ENCODE results near the gene DLG1.

Gene DLG1

DNA sequence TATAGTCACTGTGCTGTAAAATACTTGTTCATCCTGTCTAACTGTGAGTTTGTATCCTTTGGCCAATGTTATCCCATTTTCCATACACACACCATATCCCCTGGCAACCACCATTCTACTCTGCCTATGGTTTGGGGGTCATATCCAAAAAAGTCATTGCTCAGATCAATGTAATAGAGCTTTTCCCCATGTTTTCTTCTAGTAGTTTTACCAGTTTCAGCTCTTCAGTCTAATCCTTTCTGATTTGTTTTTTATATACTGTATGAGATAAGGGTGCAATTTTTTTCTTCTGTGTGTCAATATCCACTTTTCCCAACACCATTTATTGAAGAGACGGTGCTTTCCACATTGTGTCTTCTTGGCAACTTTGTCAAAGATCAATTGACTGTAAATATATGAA is 14.0 kb upstream of the DLG1 start:
- Histone ChIP-seq H3K9me3 (ENCODE audit: control insufficient read depth, low read depth, low read length) (no peaks in the 10 kb centered on the region), H3K4me3 (ENCODE audit: low read length) (no peak overlapping the region), H3K4me1 (ENCODE audit: control insufficient read depth, low read depth, low read length) (peaks cover 11% of the 10 kb centered on the region), H3K27me3 (ENCODE audit: control insufficient read depth, insufficient read depth, low read length) (no peaks in the 10 kb centered on the region), H3K27ac (ENCODE audit: low read length) (no peak overlapping the region), H3K9ac (ENCODE audit: low read length) (no peak overlapping the region), H3K36me3 (ENCODE audit: control insufficient read depth, low read depth, low read length) (no peaks in the 10 kb centered on the region)

DNA sequence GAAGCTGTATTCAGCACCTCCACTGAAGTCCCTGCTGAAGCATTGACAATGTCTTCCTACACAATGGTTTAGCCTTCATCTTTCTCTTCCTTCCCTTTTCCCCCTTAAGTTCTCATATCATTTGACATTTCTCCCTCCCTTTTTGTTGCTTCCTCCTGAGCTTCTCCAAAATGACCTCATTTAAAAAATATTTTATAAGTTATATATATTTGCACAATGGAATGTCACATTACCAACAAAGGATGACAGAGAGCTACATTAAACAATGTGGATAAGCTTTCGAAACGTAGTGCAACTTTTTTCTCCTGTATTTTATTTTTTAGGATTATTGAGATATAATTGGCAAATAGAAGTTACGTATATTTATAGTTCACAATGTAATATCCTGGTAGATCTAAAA is 13.2 kb upstream of the DLG1 start:
- no peaks in the 10 kb centered on the region for H3K36me3 ChIP-seq (ENCODE audit: control insufficient read depth, low read depth, low read length)
- H3K4me1 ChIP-seq (ENCODE audit: control insufficient read depth, low read depth, low read length): peaks cover 11% of the 10 kb centered on the region
- no peak overlapping the region for H3K4me3 ChIP-seq (ENCODE audit: low read length)
- H3K27ac ChIP-seq (ENCODE audit: low read length): no peak overlapping the region
- no peak overlapping the region for H3K9ac ChIP-seq (ENCODE audit: low read length)
- H3K27me3 ChIP-seq (ENCODE audit: control insufficient read depth, insufficient read depth, low read length): no peaks in the 10 kb centered on the region
- H3K9me3 ChIP-seq (ENCODE audit: control insufficient read depth, low read depth, low read length): no peaks in the 10 kb centered on the region

DNA sequence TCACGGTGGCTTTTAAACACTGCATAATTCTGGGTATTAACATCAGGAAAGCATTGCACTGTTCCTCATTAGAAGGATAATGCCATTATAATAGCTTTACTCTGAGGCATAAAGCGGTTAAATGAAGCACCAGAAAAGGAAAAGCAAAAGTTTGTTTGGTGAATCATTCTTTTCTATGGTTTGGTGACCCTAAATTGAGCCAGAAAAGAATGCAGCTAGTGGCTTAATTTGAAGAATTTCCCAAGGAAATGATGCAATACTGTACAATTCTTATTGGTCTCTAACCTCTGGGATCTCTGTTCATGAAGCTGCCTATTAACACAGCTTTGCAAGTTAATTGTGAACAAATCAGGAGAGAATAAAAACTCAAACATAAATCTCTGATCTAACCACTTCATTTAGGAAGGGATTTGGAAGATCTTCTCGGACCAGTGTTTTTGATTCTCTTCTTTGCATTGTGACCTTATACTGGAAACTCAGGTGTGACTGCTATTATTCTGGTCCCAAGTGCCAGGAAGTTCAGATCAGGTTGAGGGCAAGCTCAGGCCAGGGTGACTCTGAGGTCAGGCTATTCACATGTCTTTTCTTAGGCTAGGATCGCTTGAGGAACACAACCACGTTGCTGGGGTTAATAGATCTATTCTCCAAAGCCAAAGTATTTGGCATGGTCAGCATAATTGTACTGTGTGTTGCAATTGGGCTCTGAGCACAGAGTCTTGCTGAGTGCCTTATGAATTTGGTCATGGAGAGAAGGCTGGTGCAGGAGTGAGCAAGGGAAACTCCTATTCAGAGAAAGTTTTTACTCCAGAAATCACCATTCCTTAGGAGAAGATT is 11.3 kb upstream of the DLG1 start:
- no peak overlapping the region for H3K9ac ChIP-seq (ENCODE audit: low read length)
- H3K27me3 ChIP-seq (ENCODE audit: control insufficient read depth, insufficient read depth, low read length): no peaks in the 10 kb centered on the region
- no peak overlapping the region for H3K27ac ChIP-seq (ENCODE audit: low read length)
- H3K36me3 ChIP-seq (ENCODE audit: control insufficient read depth, low read depth, low read length): no peaks in the 10 kb centered on the region
- H3K4me3 ChIP-seq (ENCODE audit: low read length): no peak overlapping the region
- H3K4me1 ChIP-seq (ENCODE audit: control insufficient read depth, low read depth, low read length): peaks cover 11% of the 10 kb centered on the region
- H3K9me3 ChIP-seq (ENCODE audit: control insufficient read depth, low read depth, low read length): no peaks in the 10 kb centered on the region

DNA sequence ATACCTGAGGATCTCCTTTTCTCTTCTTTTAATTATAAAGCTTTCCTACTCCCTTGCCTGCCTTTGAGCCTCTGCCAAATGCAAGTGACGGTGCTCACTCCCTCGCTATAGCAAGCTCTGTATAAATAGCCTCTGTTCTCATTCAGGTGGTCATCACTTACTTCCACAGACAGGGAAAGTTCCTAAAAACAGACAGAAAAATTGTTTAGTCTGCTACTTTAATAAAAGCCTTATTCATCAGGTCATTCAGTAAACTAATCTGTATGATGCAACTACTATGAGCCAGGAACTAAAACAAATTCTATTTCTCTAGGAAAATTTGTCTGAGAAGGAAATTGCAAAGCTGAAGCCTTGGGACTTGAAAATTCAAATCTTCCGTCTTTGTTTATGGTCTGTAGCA is 10.2 kb upstream of the DLG1 start:
- Histone ChIP-seq H3K9ac (ENCODE audit: low read length) (no peak overlapping the region), H3K27me3 (ENCODE audit: control insufficient read depth, insufficient read depth, low read length) (no peaks in the 10 kb centered on the region), H3K4me3 (ENCODE audit: low read length) (no peak overlapping the region), H3K4me1 (ENCODE audit: control insufficient read depth, low read depth, low read length) (peaks cover 20% of the 10 kb centered on the region), H3K9me3 (ENCODE audit: control insufficient read depth, low read depth, low read length) (no peaks in the 10 kb centered on the region), H3K36me3 (ENCODE audit: control insufficient read depth, low read depth, low read length) (no peaks in the 10 kb centered on the region), H3K27ac (ENCODE audit: low read length) (no peak overlapping the region)

DNA sequence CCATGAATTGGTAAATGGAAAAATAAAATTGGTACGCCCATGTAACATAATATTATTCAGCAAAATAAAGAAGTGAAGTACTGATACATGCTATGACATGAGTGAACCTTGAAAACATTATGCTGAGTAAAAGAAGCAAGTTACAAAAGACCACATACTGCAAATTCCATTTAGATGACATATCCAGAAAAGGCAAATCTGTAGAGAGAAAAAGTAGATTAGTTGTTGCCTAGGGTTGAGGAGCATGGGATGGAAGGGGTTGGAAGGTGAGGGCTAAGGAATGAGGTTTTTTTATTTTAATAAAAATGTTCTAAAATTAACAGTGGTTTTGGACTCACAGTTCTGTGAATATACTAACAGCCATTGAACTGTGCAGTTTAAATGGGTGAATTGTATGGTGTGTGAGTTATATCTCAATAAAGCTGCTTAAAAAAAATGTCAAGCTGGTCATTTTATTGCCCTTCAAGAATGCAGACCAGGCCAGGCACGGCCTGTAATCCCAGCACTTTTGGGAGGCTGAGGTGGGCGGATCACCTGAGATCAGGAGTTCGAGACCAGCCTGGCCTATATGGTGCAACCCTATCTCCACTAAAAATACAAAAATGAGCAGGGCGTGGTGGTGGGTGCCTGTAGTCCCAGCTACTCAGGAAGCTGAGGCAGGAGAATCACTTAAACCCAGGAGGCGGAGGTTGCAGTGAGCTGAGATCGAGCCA is 8.1 kb upstream of the DLG1 start:
- Histone ChIP-seq H3K9ac (ENCODE audit: low read length) (no peak overlapping the region), H3K36me3 (ENCODE audit: control insufficient read depth, low read depth, low read length) (no peaks in the 10 kb centered on the region), H3K4me3 (ENCODE audit: low read length) (no peak overlapping the region), H3K9me3 (ENCODE audit: control insufficient read depth, low read depth, low read length) (no peaks in the 10 kb centered on the region), H3K27ac (ENCODE audit: low read length) (no peak overlapping the region), H3K4me1 (ENCODE audit: control insufficient read depth, low read depth, low read length) (peaks cover 20% of the 10 kb centered on the region), H3K27me3 (ENCODE audit: control insufficient read depth, insufficient read depth, low read length) (no peaks in the 10 kb centered on the region)

DNA sequence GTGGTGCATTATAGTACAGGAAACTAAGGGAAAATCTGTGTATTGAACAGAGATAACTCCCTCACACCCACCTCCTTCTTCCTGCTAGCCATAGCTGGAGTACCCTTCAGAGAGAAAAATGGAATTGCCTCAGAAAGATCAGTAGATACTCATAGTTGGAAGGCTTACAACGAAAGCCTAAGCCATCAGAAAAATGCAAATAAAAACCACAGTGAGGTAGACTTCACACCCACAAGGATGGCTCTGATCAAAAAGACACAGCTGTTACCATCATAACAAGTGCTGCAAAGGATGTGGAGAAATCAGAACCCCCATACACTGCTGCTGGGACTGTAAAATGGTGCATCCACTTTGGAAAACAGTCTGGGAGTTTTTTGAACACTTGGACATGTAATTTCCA is 7.4 kb upstream of the DLG1 start:
- Histone ChIP-seq H3K9me3 (ENCODE audit: control insufficient read depth, low read depth, low read length) (no peaks in the 10 kb centered on the region), H3K36me3 (ENCODE audit: control insufficient read depth, low read depth, low read length) (no peaks in the 10 kb centered on the region), H3K27me3 (ENCODE audit: control insufficient read depth, insufficient read depth, low read length) (no peaks in the 10 kb centered on the region), H3K9ac (ENCODE audit: low read length) (no peak overlapping the region), H3K4me3 (ENCODE audit: low read length) (no peak overlapping the region), H3K4me1 (ENCODE audit: control insufficient read depth, low read depth, low read length) (peaks cover 20% of the 10 kb centered on the region), H3K27ac (ENCODE audit: low read length) (no peak overlapping the region)

DNA sequence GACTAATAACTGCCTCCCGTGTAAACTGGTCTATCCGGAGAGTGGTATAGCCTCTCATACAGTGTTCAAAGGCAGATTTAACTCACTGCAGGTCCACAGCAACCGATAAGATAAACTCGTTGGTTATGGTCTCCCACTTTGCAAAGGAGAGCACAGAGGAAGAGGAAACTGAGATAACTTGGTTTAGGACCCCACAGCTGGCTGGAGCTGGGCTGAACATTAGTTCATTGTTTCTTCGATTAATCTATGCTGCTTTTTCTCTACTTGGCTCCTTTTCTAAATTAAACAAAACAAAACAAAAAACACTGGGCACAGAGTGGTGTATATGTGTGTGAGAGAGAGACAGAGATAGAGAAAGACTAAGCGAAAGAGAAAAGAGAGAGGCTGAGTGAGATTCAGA is 5.0 kb upstream of the DLG1 start:
- H3K4me3 ChIP-seq (ENCODE audit: low read length): no peak overlapping the region
- no peaks in the 10 kb centered on the region for H3K36me3 ChIP-seq (ENCODE audit: control insufficient read depth, low read depth, low read length)
- H3K27me3 ChIP-seq (ENCODE audit: control insufficient read depth, insufficient read depth, low read length): peaks cover 15% of the 10 kb centered on the region
- no peak overlapping the region for H3K9ac ChIP-seq (ENCODE audit: low read length)
- no peaks in the 10 kb centered on the region for H3K9me3 ChIP-seq (ENCODE audit: control insufficient read depth, low read depth, low read length)
- H3K4me1 ChIP-seq (ENCODE audit: control insufficient read depth, low read depth, low read length): peaks cover 15% of the 10 kb centered on the region
- H3K27ac ChIP-seq (ENCODE audit: low read length): no peak overlapping the region

DNA sequence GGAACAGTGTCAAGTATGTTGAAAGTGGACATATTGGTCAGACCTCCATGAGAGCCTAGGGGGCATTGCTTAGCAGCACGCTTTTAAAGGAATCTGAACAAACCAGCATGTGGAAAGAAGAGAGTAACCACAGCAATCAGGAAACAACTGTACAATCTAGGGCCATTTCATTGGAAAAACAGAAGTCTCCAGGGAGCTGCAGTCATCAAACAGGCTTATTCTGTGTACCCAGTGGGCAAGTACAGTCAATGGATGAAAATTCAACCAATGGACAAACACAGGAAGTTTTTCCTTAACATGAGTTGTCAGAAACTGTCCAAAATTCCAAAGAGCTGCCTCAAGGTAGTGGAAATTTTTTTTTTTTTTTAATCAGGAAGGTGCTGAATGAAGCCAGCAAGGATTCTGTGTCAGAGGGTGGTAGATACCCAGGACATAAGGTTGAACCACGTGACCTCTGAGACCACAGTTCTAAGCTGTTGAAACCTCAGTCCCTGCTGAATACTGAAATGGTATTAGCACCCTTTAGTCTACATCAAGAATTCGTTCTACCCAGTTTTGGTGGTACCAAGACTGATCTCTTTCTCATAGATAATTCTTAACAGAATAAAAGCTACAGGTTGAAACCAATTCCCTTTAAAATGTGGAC is 4.4 kb upstream of the DLG1 start:
- H3K36me3 ChIP-seq (ENCODE audit: control insufficient read depth, low read depth, low read length): no peaks in the 10 kb centered on the region
- H3K4me1 ChIP-seq (ENCODE audit: control insufficient read depth, low read depth, low read length): peaks cover 15% of the 10 kb centered on the region
- no peak overlapping the region for H3K4me3 ChIP-seq (ENCODE audit: low read length)
- no peaks in the 10 kb centered on the region for H3K9me3 ChIP-seq (ENCODE audit: control insufficient read depth, low read depth, low read length)
- H3K27ac ChIP-seq (ENCODE audit: low read length): no peak overlapping the region
- peaks cover 15% of the 10 kb centered on the region for H3K27me3 ChIP-seq (ENCODE audit: control insufficient read depth, insufficient read depth, low read length)
- no peak overlapping the region for H3K9ac ChIP-seq (ENCODE audit: low read length)

DNA sequence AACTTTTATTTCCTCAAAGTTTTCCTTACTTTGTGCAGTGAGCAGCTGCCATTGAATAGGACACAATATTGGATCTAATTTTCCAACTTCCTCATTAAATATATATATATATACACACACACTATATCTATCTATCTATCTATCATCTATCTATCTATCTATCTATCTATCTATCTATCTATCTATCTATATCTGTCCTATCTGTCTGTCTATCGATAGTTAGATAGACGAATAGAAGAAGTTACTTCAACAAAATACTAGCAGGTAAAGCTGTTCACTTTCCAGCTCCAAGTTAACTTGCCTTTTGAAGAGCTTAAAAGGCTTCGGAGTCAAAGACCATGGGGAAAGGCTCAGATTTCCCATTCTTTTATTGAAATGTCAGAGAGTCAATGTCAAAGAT is 3.6 kb upstream of the DLG1 start:
- no peak overlapping the region for H3K9ac ChIP-seq (ENCODE audit: low read length)
- peaks cover 15% of the 10 kb centered on the region for H3K27me3 ChIP-seq (ENCODE audit: control insufficient read depth, insufficient read depth, low read length)
- no peaks in the 10 kb centered on the region for H3K9me3 ChIP-seq (ENCODE audit: control insufficient read depth, low read depth, low read length)
- H3K27ac ChIP-seq (ENCODE audit: low read length): no peak overlapping the region
- no peaks in the 10 kb centered on the region for H3K36me3 ChIP-seq (ENCODE audit: control insufficient read depth, low read depth, low read length)
- H3K4me1 ChIP-seq (ENCODE audit: control insufficient read depth, low read depth, low read length): peaks cover 15% of the 10 kb centered on the region
- H3K4me3 ChIP-seq (ENCODE audit: low read length): no peak overlapping the region

DNA sequence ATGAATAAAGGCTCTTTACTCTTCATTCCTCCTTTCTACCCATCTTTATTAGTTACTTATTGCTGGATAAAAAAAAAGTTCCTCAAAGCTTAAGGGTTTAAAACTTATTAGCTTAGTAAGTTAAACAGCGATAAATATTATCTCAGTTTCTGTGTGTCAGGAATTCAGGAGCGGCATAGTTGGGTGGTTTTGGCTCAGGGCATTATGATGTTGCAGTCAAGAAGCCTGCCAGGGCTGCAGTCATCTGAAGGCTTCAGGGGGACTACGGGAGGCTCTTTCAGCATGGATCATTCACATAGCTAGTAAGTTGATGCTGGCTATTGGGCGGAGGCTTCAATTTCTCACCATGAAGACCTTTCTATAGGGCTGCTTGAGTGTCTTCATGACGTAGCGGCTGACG is 1.9 kb upstream of the DLG1 start:
- Histone ChIP-seq H3K36me3 (ENCODE audit: control insufficient read depth, low read depth, low read length) (peaks cover 10% of the 10 kb centered on the region), H3K4me1 (ENCODE audit: control insufficient read depth, low read depth, low read length) (peaks cover 19% of the 10 kb centered on the region)

DNA sequence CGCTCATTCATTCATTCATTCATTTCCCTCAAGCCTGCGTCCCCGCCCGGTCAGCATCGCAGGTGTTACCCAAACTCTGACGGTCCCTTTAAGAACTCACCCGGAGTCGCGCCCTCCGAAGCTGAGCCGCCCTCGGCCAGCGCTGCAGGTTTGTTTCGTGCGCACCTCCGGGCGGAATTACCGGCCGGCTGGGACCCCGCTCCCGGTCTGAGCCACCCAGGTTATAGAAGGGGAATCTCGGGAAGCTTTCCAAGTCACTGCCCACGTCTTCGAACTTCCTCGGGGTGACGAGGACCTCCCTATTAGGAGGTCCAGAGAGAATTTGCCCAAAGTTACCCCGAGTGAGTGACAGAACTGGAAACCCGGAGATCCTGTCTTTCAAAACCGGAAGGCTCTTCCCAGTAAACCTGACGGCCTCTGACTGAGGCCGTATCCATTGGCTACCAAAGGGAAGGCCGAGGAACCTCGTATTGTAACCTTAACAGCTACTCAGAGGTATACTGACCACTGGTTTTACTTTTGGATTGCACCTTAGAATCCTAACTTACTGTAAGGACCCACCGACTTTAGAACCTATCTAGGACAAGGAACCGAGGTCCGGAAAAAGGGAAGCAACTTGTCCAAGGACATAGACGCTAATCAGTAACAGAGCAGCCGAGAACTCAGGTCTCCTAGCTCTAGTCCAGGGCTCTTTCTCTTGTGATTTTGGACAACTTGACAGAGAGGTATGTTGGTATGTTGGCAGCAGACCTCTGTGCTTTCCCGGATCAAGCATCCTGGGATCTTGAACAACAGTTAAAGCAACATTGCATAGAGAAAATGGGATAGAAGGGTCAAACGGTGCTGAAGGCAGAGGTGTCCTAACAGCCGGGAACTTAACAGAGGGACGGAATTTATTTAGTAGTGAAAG is 788 bp upstream of the DLG1 start:
- H3K36me3 ChIP-seq (ENCODE audit: control insufficient read depth, low read depth, low read length): peaks cover 15% of the 10 kb centered on the region
- H3K9ac ChIP-seq (ENCODE audit: low read length): peak overlapping the region; percentile 84
- peak overlapping the region; percentile 93 for H3K4me3 ChIP-seq (ENCODE audit: low read length)
- H3K27ac ChIP-seq (ENCODE audit: low read length): no peak overlapping the region
- peaks cover 15% of the 10 kb centered on the region for H3K27me3 ChIP-seq (ENCODE audit: control insufficient read depth, insufficient read depth, low read length)
- H3K9me3 ChIP-seq (ENCODE audit: control insufficient read depth, low read depth, low read length): no peaks in the 10 kb centered on the region
- H3K4me1 ChIP-seq (ENCODE audit: control insufficient read depth, low read depth, low read length): peaks cover 14% of the 10 kb centered on the region

More for the DNA sequence above, 1.9 kb upstream of the DLG1 start:
- peaks cover 15% of the 10 kb centered on the region for H3K27me3 ChIP-seq (ENCODE audit: control insufficient read depth, insufficient read depth, low read length)
- H3K9me3 ChIP-seq (ENCODE audit: control insufficient read depth, low read depth, low read length): no peaks in the 10 kb centered on the region
- H3K4me3 ChIP-seq (ENCODE audit: low read length): no peak overlapping the region
- no peak overlapping the region for H3K27ac ChIP-seq (ENCODE audit: low read length)
- no peak overlapping the region for H3K9ac ChIP-seq (ENCODE audit: low read length)

Data from iPS-18a (cell line).